UCSD-AML1 (cell line): ENCODE data around the gene PIP5K1C.

Experiments used
- DNase-seq: peaks from one replicate; lab custom pipeline; 2025; ENCODE audit not compliant: unreplicated experiment; lab: John Stamatoyannopoulos, UW

PIP5K1C gene

DNA sequence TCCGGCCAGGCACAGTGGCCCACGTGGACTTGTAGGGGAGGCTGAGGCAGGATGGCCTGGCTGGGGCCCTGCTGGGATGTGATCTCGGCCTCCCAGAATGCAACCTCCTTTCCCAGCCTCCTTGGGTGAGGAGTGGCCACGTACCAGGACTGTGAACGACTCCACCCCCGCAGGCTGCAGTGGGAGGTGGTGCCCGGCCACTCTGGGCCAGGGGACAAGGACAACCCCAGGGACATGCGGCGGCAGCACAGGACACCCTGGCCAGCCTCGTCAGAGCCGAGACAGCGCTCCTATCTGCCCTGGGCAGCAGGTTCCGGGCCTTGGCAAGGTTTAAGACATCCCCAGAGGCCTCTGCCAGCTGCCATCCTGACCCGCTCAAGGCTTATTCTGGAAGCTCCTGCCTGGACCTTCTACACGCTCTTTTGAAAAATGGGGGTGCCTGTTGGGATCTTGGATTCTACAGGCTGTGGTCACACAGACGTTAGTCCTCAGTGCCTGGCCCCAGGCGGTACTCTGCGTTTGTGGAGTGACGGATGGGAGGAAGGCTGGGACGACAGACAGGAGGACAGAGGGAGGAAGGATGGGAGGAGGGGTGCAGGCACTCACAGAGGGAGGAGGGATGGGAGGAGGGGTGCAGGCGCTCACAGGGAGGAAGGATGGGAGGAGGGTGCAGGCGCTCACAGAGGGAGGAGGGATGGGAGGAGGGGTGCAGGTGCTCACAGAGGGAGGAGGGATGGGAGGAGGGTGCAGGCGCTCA is 53.8 kb downstream of the PIP5K1C start:
- no peak for DNase-seq

DNA sequence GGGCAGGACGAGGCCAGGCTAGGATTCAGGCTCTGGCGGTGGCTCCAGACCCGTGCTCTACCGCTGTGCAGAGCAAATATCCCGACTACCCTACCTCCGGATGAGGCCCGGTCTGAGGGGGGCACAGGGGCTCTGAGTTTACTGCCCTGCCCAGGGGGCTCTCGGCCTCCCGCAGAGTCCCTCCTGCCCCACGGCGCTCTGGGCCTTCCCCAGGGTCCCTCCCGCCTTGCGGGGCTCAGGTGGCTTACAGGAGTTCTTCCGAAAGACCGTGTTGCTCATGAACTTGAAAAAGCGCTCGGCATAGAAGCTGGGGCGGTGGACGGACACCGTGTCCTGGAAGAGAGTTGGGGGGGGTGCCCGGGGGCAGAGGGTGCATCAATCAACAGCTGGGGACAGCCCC is 54.5 kb downstream of the PIP5K1C start:
- DNase-seq = no peak

GRCh38 chr19:3645067-3645396 is 55.2 kb downstream of the PIP5K1C start:
- DNase-seq = no peak

GRCh38 chr19:3644351-3645066 is 55.8 kb downstream of the PIP5K1C start:
- no peak for DNase-seq

DNA sequence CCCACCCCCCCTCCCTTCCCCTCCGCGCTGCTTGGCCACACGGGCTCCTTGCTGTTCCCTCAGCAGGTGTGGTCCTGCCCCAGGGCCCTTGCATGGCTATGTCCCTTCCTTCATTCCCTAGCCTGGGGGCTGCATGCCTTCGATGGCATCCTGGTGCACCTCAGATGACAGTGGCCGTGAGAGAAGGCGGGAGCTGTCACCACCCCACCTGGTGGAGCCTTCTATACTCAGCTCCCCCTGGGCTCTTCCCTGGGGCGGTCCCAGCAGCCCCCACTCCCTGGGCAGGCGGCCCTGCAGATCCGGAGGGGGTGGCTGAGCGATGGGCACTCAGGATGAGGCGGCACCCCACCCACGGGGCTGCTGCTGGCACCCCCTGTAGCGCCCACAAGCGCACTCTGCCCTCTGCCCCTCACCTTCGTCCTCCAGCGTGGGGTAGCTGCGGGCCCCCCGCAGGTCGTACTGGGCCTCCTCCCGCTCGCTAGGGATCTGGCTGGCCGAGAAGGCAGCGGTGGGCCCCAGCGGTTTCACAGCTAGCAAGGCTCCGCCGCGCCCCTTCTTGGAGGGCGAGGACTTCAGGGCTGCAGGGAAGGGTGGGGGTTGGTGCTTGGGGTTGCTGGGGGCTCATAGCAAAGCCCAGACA is 56.5 kb downstream of the PIP5K1C start:
- no peak for DNase-seq

- no peak for DNase-seq
These were observed 57.1 kb downstream of the PIP5K1C start for GRCh38 chr19:3642987-3643673.

- DNase-seq = no peak
These were observed 58.0 kb downstream of the PIP5K1C start for GRCh38 chr19:3642296-3642695.

DNA sequence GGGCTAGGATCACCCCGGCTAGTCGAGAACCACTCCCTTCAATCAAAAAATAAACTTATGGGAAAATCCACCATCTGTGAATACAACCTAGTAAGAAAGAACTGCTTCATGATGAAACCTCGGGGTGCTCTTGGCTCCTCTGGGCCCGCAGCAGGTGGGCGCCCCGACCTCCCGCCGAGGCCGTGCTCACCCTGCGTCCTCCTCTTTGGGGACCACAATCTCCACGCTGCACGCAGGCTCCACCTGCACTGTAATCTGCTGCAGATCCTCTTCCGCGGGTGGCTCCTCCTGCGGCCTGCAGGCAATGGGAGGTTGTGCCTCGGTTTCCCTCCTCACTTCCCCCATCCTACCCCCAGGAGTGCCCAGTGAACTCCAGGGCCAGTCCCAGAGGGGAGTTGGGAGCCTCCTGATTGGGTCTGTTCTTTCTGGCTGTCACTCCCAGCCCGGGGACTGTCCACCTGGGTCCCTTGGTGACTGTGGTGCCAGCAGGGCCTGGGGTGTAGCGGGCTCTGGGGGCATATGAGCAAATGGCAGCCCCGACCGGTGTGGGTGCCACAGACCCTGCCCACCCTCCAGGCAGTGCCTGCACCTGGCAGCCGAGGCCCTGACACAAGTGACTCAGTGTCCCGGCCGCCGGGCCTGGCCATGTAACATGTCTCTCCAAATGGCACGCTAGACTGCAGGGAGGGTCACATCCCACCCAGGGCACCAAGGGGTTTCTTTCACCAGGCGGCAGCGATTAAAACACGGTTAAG is 58.6 kb downstream of the PIP5K1C start:
- no peak for DNase-seq

- DNase-seq = no peak
These were observed 60.8 kb downstream of the PIP5K1C start for GRCh38 chr19:3639479-3639878.

- no peak for DNase-seq
These were observed 61.8 kb downstream of the PIP5K1C start for GRCh38 chr19:3638208-3639193.

- no peak for DNase-seq
These were observed 62.6 kb downstream of the PIP5K1C start for GRCh38 chr19:3637621-3638020.

DNA sequence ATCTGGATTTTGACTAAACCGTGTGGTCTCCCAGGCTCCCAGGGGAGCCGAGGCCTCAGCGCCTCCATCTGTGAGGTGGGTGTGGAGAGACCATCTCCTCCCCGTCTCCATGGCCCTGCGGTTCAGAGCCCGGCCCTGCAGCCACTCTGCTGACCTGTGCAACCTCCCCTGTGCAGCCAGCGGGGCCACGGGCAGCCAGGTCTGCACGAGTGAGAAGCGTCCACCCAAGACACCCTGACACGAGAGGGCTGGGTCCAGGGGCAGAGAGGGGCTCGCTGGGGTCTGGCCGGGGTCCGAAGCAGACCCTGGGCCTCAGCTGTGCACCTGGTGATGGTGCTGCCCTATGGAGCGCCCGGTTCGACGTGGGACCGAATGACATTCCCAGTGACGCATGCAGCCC is 63.3 kb downstream of the PIP5K1C start:
- DNase-seq = no peak

DNA sequence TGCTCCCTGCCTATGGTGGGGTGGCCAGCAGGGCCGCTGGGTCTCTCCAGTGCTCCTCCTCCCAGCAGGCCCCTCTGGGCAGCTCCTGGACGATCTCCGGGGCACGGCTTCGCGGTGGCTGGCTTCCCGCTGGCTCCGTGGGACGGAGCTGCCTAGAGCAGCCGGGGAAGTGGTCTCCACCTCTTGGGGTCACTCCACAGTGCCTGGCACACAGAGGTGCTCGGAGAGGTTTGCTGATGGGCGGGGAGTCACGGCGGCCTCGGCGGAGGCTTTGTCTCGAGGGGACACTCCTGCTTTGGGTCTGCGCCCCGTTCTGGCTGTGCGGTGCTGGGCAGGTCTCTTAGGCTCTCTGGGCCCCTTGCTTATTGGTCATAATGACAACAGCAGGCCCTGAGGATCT is 63.8 kb downstream of the PIP5K1C start:
- DNase-seq = no peak

DNA sequence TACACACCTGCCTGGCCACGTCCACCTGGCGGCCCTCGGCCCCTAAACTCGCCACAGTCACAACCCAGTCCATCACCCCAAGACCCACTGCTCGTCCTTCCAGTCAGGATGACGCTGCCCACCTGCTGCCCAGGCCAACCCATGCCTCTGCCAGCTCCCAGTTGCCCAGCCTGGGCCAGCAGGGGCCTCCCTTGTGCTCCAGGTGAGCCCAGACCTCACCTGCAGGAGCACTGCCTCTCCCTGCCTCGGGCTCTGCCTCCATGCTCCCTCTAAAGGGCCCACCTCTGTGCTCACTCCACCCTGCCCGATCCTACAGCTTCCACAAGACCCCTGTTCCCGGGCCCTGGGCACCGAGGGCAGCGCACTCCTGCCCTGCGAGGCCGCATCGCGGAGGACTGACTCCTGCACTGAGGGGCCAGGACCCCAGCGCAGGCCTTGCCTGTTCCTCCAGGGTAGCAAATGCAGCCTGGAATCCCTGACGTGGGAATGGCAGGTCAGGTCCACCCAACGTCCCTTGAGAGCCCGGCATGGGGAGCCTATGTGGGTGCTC is 65.7 kb downstream of the PIP5K1C start:
- DNase-seq = no peak

GRCh38 chr19:3633559-3633988 is 66.7 kb downstream of the PIP5K1C start:
- DNase-seq = no peak

GRCh38 chr19:3632739-3633558 is 67.3 kb downstream of the PIP5K1C start:
- no peak for DNase-seq

- no peak for DNase-seq
These were observed 68.2 kb downstream of the PIP5K1C start for GRCh38 chr19:3632098-3632497.

DNA sequence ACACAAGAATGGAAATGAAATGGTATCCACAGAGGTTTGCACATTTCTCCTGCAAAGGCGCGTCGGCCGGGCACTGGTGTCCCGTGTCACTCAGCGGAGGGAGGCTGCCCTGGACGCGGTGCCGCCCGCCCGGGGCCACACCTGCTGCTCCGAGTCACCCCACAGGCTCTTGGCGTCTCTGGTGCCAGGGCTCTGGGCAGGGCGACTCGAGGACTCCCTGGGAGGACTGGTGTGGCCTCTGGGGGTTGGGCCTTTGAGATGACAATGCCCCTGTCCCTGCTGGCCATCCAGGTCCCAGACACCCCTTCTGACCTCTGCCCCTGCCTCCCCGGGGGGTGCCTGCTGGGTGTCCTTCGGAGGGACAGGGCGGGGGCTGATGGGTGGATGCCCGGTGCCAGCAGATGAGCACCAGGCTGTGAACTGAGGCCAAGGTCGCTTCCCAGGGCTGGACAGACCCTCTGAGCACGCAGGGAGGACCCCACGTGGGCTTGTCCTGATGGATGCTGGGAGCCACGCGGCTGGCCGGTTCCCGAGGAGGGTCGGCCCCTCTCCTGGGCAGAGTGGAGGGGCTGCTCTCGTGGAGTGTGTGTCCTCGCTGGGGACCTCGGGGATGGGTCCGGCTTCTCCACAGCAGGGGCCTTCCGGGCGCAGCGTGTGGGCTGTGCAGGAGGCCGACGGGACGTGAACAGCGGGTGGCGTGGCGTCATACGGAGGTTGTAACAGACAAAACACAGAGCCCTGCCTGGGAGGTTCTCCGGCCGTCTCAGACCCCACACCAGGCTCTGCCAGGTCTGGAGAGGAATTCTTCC is 69.0 kb downstream of the PIP5K1C start:
- DNase-seq = no peak
